Activated CD4-positive, alpha-beta memory T cell treated with anti-CD3 and anti-CD28 coated beads, Interleukin-2, amount 10 ng/mL, durations not matched to agents 7 days and 5 days (primary cell): ENCODE data around the gene MGAT4D. TPM values are rescaled to one million over a fixed set of nuclear protein-coding genes. Genes with fewer than 3 reads are reported as not detected.
"Not testable (repeated sequence)": the region's sequence is repeated elsewhere in the genome, so short reads cannot be mapped to it uniquely, and the experiment has no call there.

Source experiments
- CTCF ChIA-PET: fragments of 350-600 bp; sonication (Branson Sonifier 250); formaldehyde crosslinking; loops from one replicate; lab custom pipeline; 2021; ENCODE audit warnings: antibody characterized with exemption, inconsistent platforms; lab: Charles Lee
- POLR2A ChIA-PET: fragments of 350-600 bp; sonication (Branson Sonifier 250); formaldehyde crosslinking; loops from one replicate; lab custom pipeline; 2021; ENCODE audit warnings: antibody characterized with exemption; lab: Charles Lee
- DNase-seq: peaks from one replicate; pipeline ENCODE4 v3.0.0-alpha.2; 2020
- H3K27ac Mint-ChIP-seq: one replicate; pipeline ENCODE4 v1.8.0; 2021; ENCODE audit warnings: mild to moderate bottlenecking, mixed read lengths
- H3K27me3 Mint-ChIP-seq: one replicate; pipeline ENCODE4 v1.8.0; 2021; ENCODE audit warnings: mixed read lengths
- H3K36me3 Mint-ChIP-seq: one replicate; pipeline ENCODE4 v1.8.0; 2021; ENCODE audit warnings: low read depth, mixed read lengths
- H3K4me1 Mint-ChIP-seq: one replicate; pipeline ENCODE4 v1.8.0; 2021; ENCODE audit warnings: mixed read lengths
- H3K4me3 Mint-ChIP-seq: one replicate; pipeline ENCODE4 v1.8.0; 2021; ENCODE audit warnings: mild to moderate bottlenecking, mixed read lengths
- H3K9me3 Mint-ChIP-seq: one replicate; pipeline ENCODE4 v1.8.0; 2021; ENCODE audit warnings: mixed read lengths
- total RNA-seq, 2 experiments: library from RNA; stranded (reverse); gene quantifications; one replicate each; pipeline ENCODE4 v1.2.3, GENCODE V29; 2021

The MGAT4D gene
- total RNA-seq, 2 experiments from 2014 or later, result not detected

- Mint-ChIP-seq H3K4me3 (peak overlapping the region; percentile 66), H3K27ac (no peak overlapping the region), H3K27me3 (peaks cover 55% of the 10 kb centered on the region), H3K9me3 (no peaks in the 10 kb centered on the region), H3K4me1 (peaks cover 9% of the 10 kb centered on the region), H3K36me3 (no peaks in the 10 kb centered on the region)
- ChIA-PET CTCF (interaction anchor here (1.5 to 2.2 kb wide), 4 partner anchors 54 to 67 kb away, joined by 4 to 12 read pairs (median 5); partner anchors contain the start of gene SCOC), POLR2A (no interaction called here)
- no peak for DNase-seq
Observed at GRCh38 chr4:140426610-140427105, 71.4 kb downstream of the MGAT4D start.

GRCh38 chr4:140423106-140423505, 75.0 kb downstream of the MGAT4D start:
- H3K36me3 Mint-ChIP-seq, result no peaks in the 10 kb centered on the region
- DNase-seq, result no peak
- H3K9me3 Mint-ChIP-seq, result no peaks in the 10 kb centered on the region
- CTCF ChIA-PET, result no interaction called here
- H3K4me1 Mint-ChIP-seq, result peaks cover 9% of the 10 kb centered on the region
- no peak overlapping the region for H3K4me3 Mint-ChIP-seq
- H3K27me3 Mint-ChIP-seq, result peaks cover 49% of the 10 kb centered on the region
- H3K27ac Mint-ChIP-seq, result no peak overlapping the region
- POLR2A ChIA-PET, result no interaction called here

- H3K36me3 Mint-ChIP-seq, H3K4me1 Mint-ChIP-seq, CTCF ChIA-PET, H3K9me3 Mint-ChIP-seq, H3K4me3 Mint-ChIP-seq, DNase-seq, H3K27ac Mint-ChIP-seq, POLR2A ChIA-PET: not testable (repeated sequence)
- H3K27me3 Mint-ChIP-seq, result peaks cover 16% of the 10 kb centered on the region
Observed at GRCh38 chr4:140413130-140413969, 84.7 kb downstream of the MGAT4D start.

GRCh38 chr4:140408974-140409373, 89.1 kb downstream of the MGAT4D start:
- POLR2A ChIA-PET, result no interaction called here
- CTCF ChIA-PET, result no interaction called here
- no peak for DNase-seq
- Mint-ChIP-seq H3K27ac (no peak overlapping the region), H3K27me3 (peaks cover 22% of the 10 kb centered on the region), H3K4me1 (no peaks in the 10 kb centered on the region), H3K4me3 (no peak overlapping the region), H3K9me3 (no peaks in the 10 kb centered on the region), H3K36me3 (no peaks in the 10 kb centered on the region)

- CTCF ChIA-PET, result no interaction called here
- H3K27ac Mint-ChIP-seq, result no peak overlapping the region
- POLR2A ChIA-PET, result no interaction called here
- no peaks in the 10 kb centered on the region for H3K9me3 Mint-ChIP-seq
- H3K27me3 Mint-ChIP-seq, result peaks cover 18% of the 10 kb centered on the region
- DNase-seq, result no peak
- H3K4me3 Mint-ChIP-seq, result no peak overlapping the region
- no peaks in the 10 kb centered on the region for H3K4me1 Mint-ChIP-seq
- no peaks in the 10 kb centered on the region for H3K36me3 Mint-ChIP-seq
Observed at GRCh38 chr4:140406292-140406691, 91.8 kb downstream of the MGAT4D start.

- Mint-ChIP-seq H3K4me1 (no peaks in the 10 kb centered on the region), H3K27ac (no peak overlapping the region), H3K27me3 (peaks cover 15% of the 10 kb centered on the region), H3K36me3 (no peaks in the 10 kb centered on the region), H3K4me3 (no peak overlapping the region), H3K9me3 (no peaks in the 10 kb centered on the region)
- no peak for DNase-seq
- ChIA-PET CTCF (no interaction called here), POLR2A (no interaction called here)
Observed at GRCh38 chr4:140400111-140400510, 98.0 kb downstream of the MGAT4D start.

GRCh38 chr4:140395668-140396067, 102.4 kb downstream of the MGAT4D start:
- CTCF ChIA-PET, result no interaction called here
- no peaks in the 10 kb centered on the region for H3K9me3 Mint-ChIP-seq
- H3K4me1 Mint-ChIP-seq, result no peaks in the 10 kb centered on the region
- no peaks in the 10 kb centered on the region for H3K36me3 Mint-ChIP-seq
- H3K4me3 Mint-ChIP-seq, result no peak overlapping the region
- no peak overlapping the region for H3K27ac Mint-ChIP-seq
- DNase-seq, result no peak
- peaks cover 22% of the 10 kb centered on the region for H3K27me3 Mint-ChIP-seq
- POLR2A ChIA-PET, result no interaction called here

Other genes starting within 250 kb of the MGAT4D start
- 10 to 100 TPM; 24.5 to 25.0 TPM for gene SCOC, start 124.6 kb downstream of the MGAT4D start, total RNA-seq
- gene CLGN, start 70.6 kb downstream of the MGAT4D start, total RNA-seq, result under 1 TPM in 1 of 2 experiments, not detected in 1; 0.25 TPM
- gene ELMOD2, start 25.9 kb upstream of the MGAT4D start, total RNA-seq, result 10 to 100 TPM; 17.0 to 19.3 TPM
- gene UCP1, start 70.7 kb upstream of the MGAT4D start, total RNA-seq, result not detected